H9 (cell line): Measurements from ENCODE around the gene RIT2. TPM values are rescaled to one million over a fixed set of nuclear protein-coding genes. Genes with fewer than 3 reads are reported as not detected.

ENCODE experiments used
- DNase-seq: peaks from one replicate; pipeline ENCODE4 v3.0.0-alpha.2; 2017
- H2AFZ ChIP-seq: one replicate; pipeline ENCODE4 v1.6.1; 2013; ENCODE audit warnings: mild to moderate bottlenecking, low read length, control low read depth, moderate library complexity
- H2AK5ac ChIP-seq: 2 replicates; pipeline ENCODE4 v1.6.1; 2013; ENCODE audit warnings: low read length, control low read depth, mixed read lengths; ENCODE audit not compliant: insufficient read length
- H2BK120ac ChIP-seq: one replicate; pipeline ENCODE4 v1.6.1; 2013; ENCODE audit warnings: low read depth, mild to moderate bottlenecking, low read length, control low read depth, inconsistent platforms; ENCODE audit not compliant: poor library complexity, severe bottlenecking
- H2BK12ac ChIP-seq: 2 replicates; pipeline ENCODE4 v1.6.1; 2013; ENCODE audit warnings: low read length, control low read depth, mixed read lengths, low read depth; ENCODE audit not compliant: insufficient read length
- H2BK15ac ChIP-seq: 2 replicates; pipeline ENCODE4 v1.6.1; 2013; ENCODE audit warnings: low read depth, low read length, control low read depth
- H2BK20ac ChIP-seq: one replicate; pipeline ENCODE4 v1.6.1; 2013; ENCODE audit warnings: low read depth, mild to moderate bottlenecking, low read length, control low read depth, inconsistent platforms; ENCODE audit not compliant: poor library complexity, severe bottlenecking
- H2BK5ac ChIP-seq: 2 replicates; pipeline ENCODE4 v1.6.1; 2013; ENCODE audit warnings: low read length, control low read depth, mixed read lengths; ENCODE audit not compliant: insufficient read length
- H3K14ac ChIP-seq: 2 replicates; pipeline ENCODE4 v1.6.1; 2013; ENCODE audit warnings: low read length, control low read depth; ENCODE audit not compliant: insufficient read depth
- H3K18ac ChIP-seq: 2 replicates; pipeline ENCODE4 v1.6.1; 2013; ENCODE audit warnings: low read depth, mild to moderate bottlenecking, mixed read lengths, low read length, control low read depth; ENCODE audit not compliant: insufficient read length
- H3K23ac ChIP-seq: 2 replicates; pipeline ENCODE4 v1.6.1; 2013; ENCODE audit warnings: low read length, control low read depth, mixed read lengths, low read depth; ENCODE audit not compliant: insufficient read length
- H3K23me2 ChIP-seq: 2 replicates; pipeline ENCODE4 v1.6.1; 2013; ENCODE audit warnings: low read depth, mild to moderate bottlenecking, mixed read lengths, low read length, control low read depth; ENCODE audit not compliant: insufficient read length, poor library complexity, severe bottlenecking
- H3K27ac ChIP-seq: 2 replicates; pipeline ENCODE4 v1.5.1; 2013; ENCODE audit warnings: low read length, control low read depth, mixed read lengths, low read depth; ENCODE audit not compliant: insufficient read length
- H3K27me3 ChIP-seq: 2 replicates; pipeline ENCODE4 v1.6.1; 2013; ENCODE audit warnings: low read length, control low read depth, inconsistent platforms; ENCODE audit not compliant: insufficient read depth
- H3K4ac ChIP-seq: 2 replicates; pipeline ENCODE4 v1.6.1; 2013; ENCODE audit warnings: low read depth, mild to moderate bottlenecking, control low read depth, inconsistent platforms, low read length, moderate library complexity
- H3K4me1 ChIP-seq: 2 replicates; pipeline ENCODE4 v1.6.1; 2013; ENCODE audit warnings: low read length, control low read depth, inconsistent platforms; ENCODE audit not compliant: insufficient read depth
- H3K4me2 ChIP-seq: 2 replicates; pipeline ENCODE4 v1.6.1; 2013; ENCODE audit warnings: low read length, control low read depth, mixed read lengths; ENCODE audit not compliant: insufficient read length, insufficient read depth
- H3K56ac ChIP-seq: 2 replicates; pipeline ENCODE4 v1.6.1; 2013; ENCODE audit warnings: low read depth, mild to moderate bottlenecking, mixed read lengths, low read length, control low read depth; ENCODE audit not compliant: insufficient read length
- H3K79me1 ChIP-seq: 2 replicates; pipeline ENCODE4 v1.6.1; 2013; ENCODE audit warnings: low read depth, mild to moderate bottlenecking, moderate library complexity, low read length, control low read depth, inconsistent platforms; ENCODE audit not compliant: insufficient read depth, poor library complexity, severe bottlenecking
- H3K79me2 ChIP-seq: 2 replicates; pipeline ENCODE4 v1.6.1; 2013; ENCODE audit warnings: low read length, control low read depth, inconsistent platforms; ENCODE audit not compliant: insufficient read depth
- H3K9ac ChIP-seq: 2 replicates; pipeline ENCODE4 v1.6.1; 2013; ENCODE audit warnings: low read length, control low read depth, mixed read lengths; ENCODE audit not compliant: insufficient read length; ENCODE audit errors: extremely low read depth
- H3K9me3 ChIP-seq: one replicate; pipeline ENCODE4 v1.6.1; 2013; ENCODE audit warnings: low read depth, low read length, inconsistent platforms; ENCODE audit not compliant: control insufficient read depth
- H3T11ph ChIP-seq: one replicate; pipeline ENCODE4 v1.6.1; 2013; ENCODE audit warnings: mild to moderate bottlenecking, low read length, control low read depth, inconsistent platforms
- H4K20me1 ChIP-seq: one replicate; pipeline ENCODE4 v1.6.1; 2013; ENCODE audit not compliant: control insufficient read depth, insufficient read length, insufficient read depth
- H4K5ac ChIP-seq: 2 replicates; pipeline ENCODE4 v1.6.1; 2013; ENCODE audit warnings: low read depth, mild to moderate bottlenecking, mixed read lengths, low read length, control low read depth; ENCODE audit not compliant: insufficient read length
- H4K8ac ChIP-seq: replicated peaks from 2 replicates; pipeline ENCODE4 v1.6.1; 2013; ENCODE audit warnings: low read length, control low read depth, mixed read lengths, low read depth; ENCODE audit not compliant: insufficient read length
- H4K91ac ChIP-seq: 2 replicates; pipeline ENCODE4 v1.6.1; 2013; ENCODE audit warnings: low read depth, mild to moderate bottlenecking, moderate library complexity, mixed read lengths, low read length, control low read depth; ENCODE audit not compliant: insufficient read length
- H3K27ac Mint-ChIP-seq, 3 experiments: 2 replicates in 2 of 3; 3 replicates in 1 of 3; pipeline ENCODE4 v1.8.0; 2020 to 2021; ENCODE audit warnings: mixed read lengths in 3 of 3, mild to moderate bottlenecking in 1 of 3, moderate library complexity in 1 of 3
- H3K27me3 Mint-ChIP-seq: 2 replicates; pipeline ENCODE4 v1.8.0; 2021; ENCODE audit warnings: low read depth, mild to moderate bottlenecking, moderate library complexity, mixed read lengths
- H3K36me3 Mint-ChIP-seq, 3 experiments: 2 replicates in 2 of 3; 3 replicates in 1 of 3; pipeline ENCODE4 v1.8.0; 2020 to 2021; ENCODE audit warnings: low read depth in 3 of 3, mixed read lengths in 3 of 3; ENCODE audit not compliant: insufficient read depth in 1 of 3
- H3K4me1 Mint-ChIP-seq, 2 experiments: 2 replicates each; pipeline ENCODE4 v1.8.0; 2020; ENCODE audit warnings: mixed read lengths in 2 of 2
- H3K4me3 Mint-ChIP-seq, 2 experiments: 2 replicates in 1 of 2; 3 replicates in 1 of 2; pipeline ENCODE4 v1.8.0; 2020 to 2021; ENCODE audit warnings: mild to moderate bottlenecking in 2 of 2, mixed read lengths in 2 of 2, moderate library complexity in 1 of 2
- H3K9me3 Mint-ChIP-seq, 2 experiments: 2 replicates in 1 of 2; 3 replicates in 1 of 2; pipeline ENCODE4 v1.8.0; 2020; ENCODE audit warnings: mild to moderate bottlenecking in 2 of 2, mixed read lengths in 2 of 2, moderate library complexity in 1 of 2
- WGBS: extraction: QIAGEN DNeasy Blood & Tissue Kit; methylation state at CpG from one replicate; pipeline ENCODE4 v1.1.7; 2013; ENCODE audit warnings: missing lambda C conversion rate, low lambda C conversion rate, mixed read lengths; ENCODE audit not compliant: insufficient read length; ENCODE audit errors: extremely low coverage; 5-methylcytosine and 5-hydroxymethylcytosine counted together
- total RNA-seq: library from RNA; stranded (reverse); gene quantifications from 2 replicates; pipeline ENCODE4 v1.2.1, GENCODE V29; 2021
- TF ChIP-seq, protein P1 (sequence below): fragments of 200-600 bp; sonication (generic); conservative IDR thresholded peaks from 3 replicates; pipeline ENCODE4 v1.8.0; 2021; ENCODE audit warnings: antibody characterized with exemption, mild to moderate bottlenecking

The RIT2 gene
- total RNA-seq, 1 experiment from 2014 or later = 1.2 TPM

DNA sequence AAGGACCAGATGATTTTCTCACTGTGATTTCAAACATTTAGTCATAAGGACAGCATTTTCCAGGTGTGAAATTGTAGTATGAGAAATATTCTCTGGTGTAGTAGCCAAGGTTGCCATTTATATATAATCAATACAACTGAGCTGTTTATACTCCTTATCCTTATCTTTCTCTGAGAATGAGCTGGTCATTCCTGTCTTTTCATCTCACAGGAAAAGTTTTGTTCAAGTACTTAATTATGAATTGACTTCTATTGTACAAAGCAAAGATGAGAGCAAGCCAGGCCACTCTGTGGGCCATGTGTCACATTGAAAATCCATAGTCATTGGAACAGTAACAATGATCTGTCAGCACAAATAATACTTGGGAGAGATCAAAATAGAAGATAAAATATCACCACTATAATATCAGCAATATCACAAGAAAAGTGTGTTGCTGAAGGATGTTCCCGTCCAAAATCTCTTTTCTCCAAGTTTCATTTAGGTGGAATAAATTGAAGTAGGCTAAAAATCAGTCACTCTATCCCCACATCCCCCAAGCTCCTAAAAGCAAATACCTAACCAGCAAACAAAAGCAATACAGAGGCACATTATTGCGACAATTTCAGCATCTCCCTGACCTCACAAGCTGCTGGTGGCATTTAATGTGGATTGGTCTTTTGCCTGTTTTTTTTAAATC, 2.1 kb downstream of the RIT2 start:
- H3K27ac ChIP-seq = no peak overlapping the region
- no peak overlapping the region for H3K4me2 ChIP-seq
- no peak overlapping the region for H2BK120ac ChIP-seq
- H4K20me1 ChIP-seq = no peaks in the 10 kb centered on the region
- no peak overlapping the region for H3K23ac ChIP-seq
- H4K5ac ChIP-seq = no peak overlapping the region
- H2BK12ac ChIP-seq = no peak overlapping the region
- no peak overlapping the region for H4K8ac ChIP-seq
- H2AFZ ChIP-seq = no peak overlapping the region
- no peak overlapping the region for H3T11ph ChIP-seq
- H3K9me3 ChIP-seq = no peaks in the 10 kb centered on the region
- no peaks in the 10 kb centered on the region for H3K4me1 Mint-ChIP-seq
- no peaks in the 10 kb centered on the region for H3K27me3 ChIP-seq
- H3K27ac Mint-ChIP-seq = no peak overlapping the region
- H3K4me1 ChIP-seq = no peaks in the 10 kb centered on the region; the same call in 1 of the 2 replicates
- no CpG with 5 or more reads among the region's 2 CpGs for WGBS
- no peak for DNase-seq
- no peak overlapping the region for H3K18ac ChIP-seq
- H3K9me3 Mint-ChIP-seq = no peaks in the 10 kb centered on the region
- no peak overlapping the region for H2BK20ac ChIP-seq
- no peak overlapping the region for H2AK5ac ChIP-seq
- H3K56ac ChIP-seq = no peak overlapping the region
- no peak overlapping the region for H2BK15ac ChIP-seq
- H4K91ac ChIP-seq = no peak overlapping the region
- no peak overlapping the region for H3K9ac ChIP-seq
- no peaks in the 10 kb centered on the region for H3K23me2 ChIP-seq
- no peak overlapping the region for H2BK5ac ChIP-seq
- no peaks in the 10 kb centered on the region for H3K36me3 Mint-ChIP-seq
- no peaks in the 10 kb centered on the region for H3K79me1 ChIP-seq
- no peaks in the 10 kb centered on the region for H3K79me2 ChIP-seq
- H3K27me3 Mint-ChIP-seq = no peaks in the 10 kb centered on the region
- TF ChIP-seq, protein P1, sequence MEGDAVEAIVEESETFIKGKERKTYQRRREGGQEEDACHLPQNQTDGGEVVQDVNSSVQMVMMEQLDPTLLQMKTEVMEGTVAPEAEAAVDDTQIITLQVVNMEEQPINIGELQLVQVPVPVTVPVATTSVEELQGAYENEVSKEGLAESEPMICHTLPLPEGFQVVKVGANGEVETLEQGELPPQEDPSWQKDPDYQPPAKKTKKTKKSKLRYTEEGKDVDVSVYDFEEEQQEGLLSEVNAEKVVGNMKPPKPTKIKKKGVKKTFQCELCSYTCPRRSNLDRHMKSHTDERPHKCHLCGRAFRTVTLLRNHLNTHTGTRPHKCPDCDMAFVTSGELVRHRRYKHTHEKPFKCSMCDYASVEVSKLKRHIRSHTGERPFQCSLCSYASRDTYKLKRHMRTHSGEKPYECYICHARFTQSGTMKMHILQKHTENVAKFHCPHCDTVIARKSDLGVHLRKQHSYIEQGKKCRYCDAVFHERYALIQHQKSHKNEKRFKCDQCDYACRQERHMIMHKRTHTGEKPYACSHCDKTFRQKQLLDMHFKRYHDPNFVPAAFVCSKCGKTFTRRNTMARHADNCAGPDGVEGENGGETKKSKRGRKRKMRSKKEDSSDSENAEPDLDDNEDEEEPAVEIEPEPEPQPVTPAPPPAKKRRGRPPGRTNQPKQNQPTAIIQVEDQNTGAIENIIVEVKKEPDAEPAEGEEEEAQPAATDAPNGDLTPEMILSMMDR = no peak
- H3K4ac ChIP-seq = no peak overlapping the region
- no peak overlapping the region for H3K4me3 Mint-ChIP-seq
- no peak overlapping the region for H3K14ac ChIP-seq
